Testis (tissue), 2 donors: ENCODE results near the gene PPP2R2C.

Experiments
- CTCF ChIP-seq, 3 experiments: fragments of 450-650 bp in 2 of 3; fragments of 200-600 bp in 1 of 3; sonication (generic) in 1 of 3; IDR thresholded peaks; one replicate each; pipeline ENCODE4 v1.5.1; 2016 to 2019; ENCODE audit warnings: antibody characterized with exemption in 3 of 3, mild to moderate bottlenecking in 2 of 3, moderate library complexity in 1 of 3
- POLR2A ChIP-seq: fragments of 450-650 bp; IDR thresholded peaks from one replicate; pipeline ENCODE4 v1.6.1; 2017; ENCODE audit warnings: antibody characterized with exemption, mild to moderate bottlenecking, moderate library complexity

DNA sequence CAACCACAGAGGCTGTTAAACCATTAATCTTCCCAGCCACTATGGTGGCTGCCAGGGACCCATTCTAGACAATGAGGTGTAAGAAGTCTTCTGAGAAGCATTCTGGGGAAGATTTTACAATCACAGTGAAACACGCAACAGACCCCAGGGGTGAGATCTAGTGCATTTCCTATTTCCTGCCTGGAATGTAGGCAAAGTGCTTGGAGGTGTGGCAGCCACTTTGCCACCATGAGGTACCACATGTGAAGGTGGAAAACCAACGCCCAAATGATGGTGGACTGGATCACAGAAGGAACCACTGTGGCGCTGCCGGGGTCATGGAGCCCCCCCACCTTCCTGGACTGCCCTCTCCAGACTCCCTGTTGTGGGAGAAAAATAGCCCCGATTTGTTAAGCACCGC, 140.9 kb downstream of the PPP2R2C start:
- TF ChIP-seq CTCF (IDR thresholded peaks at IDR 0.05) (no peak), POLR2A (no peak)
